VCaP (cell line): ENCODE data around the gene COA4.

Source experiments
- H3K27ac ChIP-seq: fragments of 450-650 bp; 2 replicates; pipeline ENCODE4 v1.5.1; 2017
- TF ChIP-seq, protein P1 (sequence below): fragments of 450-650 bp; conservative IDR thresholded peaks from 2 replicates; pipeline ENCODE4 v1.5.1; 2017; ENCODE audit warnings: mild to moderate bottlenecking, moderate library complexity

COA4 gene

DNA sequence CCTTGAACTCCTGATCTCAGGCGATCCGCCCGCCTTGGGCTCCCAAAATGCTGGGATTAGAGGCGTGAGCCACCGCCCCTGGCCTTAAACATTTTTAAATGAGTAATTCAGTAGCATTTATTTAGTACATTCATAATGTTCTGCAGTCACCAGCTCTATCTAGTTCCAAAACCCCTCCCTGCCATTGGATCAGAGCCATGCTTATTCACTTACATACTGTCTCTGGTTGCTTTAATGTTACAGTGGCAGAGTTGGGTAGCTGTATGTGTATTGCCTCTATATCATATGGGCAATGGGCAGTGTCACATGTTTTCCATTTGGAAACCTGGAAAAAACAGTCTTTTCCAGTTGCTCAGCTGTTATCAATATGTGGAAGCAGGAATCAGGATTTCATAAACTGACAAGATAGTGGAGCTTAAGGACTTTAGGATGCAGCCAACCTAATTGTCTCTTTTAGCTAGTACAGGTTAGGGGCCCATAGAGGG, 10.5 kb downstream of the COA4 start:
- TF ChIP-seq, protein P1, sequence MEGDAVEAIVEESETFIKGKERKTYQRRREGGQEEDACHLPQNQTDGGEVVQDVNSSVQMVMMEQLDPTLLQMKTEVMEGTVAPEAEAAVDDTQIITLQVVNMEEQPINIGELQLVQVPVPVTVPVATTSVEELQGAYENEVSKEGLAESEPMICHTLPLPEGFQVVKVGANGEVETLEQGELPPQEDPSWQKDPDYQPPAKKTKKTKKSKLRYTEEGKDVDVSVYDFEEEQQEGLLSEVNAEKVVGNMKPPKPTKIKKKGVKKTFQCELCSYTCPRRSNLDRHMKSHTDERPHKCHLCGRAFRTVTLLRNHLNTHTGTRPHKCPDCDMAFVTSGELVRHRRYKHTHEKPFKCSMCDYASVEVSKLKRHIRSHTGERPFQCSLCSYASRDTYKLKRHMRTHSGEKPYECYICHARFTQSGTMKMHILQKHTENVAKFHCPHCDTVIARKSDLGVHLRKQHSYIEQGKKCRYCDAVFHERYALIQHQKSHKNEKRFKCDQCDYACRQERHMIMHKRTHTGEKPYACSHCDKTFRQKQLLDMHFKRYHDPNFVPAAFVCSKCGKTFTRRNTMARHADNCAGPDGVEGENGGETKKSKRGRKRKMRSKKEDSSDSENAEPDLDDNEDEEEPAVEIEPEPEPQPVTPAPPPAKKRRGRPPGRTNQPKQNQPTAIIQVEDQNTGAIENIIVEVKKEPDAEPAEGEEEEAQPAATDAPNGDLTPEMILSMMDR: no peak
- no peak overlapping the region for H3K27ac ChIP-seq

DNA sequence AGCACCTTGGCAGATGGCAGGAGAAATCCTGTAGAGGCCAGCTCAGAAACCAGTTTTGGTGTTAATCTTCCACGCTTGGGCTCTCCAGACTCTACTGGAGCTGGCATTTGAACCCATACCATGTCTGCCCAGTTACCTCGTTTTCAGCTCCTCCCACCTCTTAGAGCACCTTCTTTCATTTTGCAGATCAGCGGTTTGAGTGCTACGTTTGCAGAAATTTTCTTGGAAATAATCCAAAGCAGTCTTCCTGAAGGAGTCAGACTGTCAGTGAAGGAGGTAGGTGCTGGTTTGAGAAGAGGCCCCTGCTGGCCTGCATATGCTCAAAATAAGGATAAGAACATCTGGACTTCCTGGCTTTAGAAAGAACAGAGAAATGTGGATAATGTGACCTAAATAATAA, 13.7 kb downstream of the COA4 start:
- TF ChIP-seq, protein P1: no peak
- H3K27ac ChIP-seq: no peak overlapping the region

DNA sequence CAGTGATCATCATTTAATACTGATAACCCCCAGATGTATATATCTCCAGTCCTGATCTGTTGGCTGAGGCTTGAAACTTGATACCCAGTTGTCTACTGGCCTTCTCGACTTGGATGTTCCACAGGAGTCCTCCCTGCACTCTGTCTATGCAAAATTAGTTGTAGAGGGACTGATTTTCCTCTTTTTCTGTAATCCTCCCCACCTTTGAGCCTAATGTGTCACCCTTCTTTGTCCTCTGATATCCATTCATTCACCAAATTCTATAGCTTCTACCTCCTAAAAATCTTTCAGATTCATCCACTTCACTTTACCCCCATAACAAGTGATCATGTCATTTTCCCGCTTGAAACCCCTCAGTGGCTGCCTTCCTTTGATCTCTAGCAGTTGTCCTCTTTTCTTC, 16.4 kb downstream of the COA4 start:
- TF ChIP-seq, protein P1: no peak
- H3K27ac ChIP-seq: no peak overlapping the region

DNA sequence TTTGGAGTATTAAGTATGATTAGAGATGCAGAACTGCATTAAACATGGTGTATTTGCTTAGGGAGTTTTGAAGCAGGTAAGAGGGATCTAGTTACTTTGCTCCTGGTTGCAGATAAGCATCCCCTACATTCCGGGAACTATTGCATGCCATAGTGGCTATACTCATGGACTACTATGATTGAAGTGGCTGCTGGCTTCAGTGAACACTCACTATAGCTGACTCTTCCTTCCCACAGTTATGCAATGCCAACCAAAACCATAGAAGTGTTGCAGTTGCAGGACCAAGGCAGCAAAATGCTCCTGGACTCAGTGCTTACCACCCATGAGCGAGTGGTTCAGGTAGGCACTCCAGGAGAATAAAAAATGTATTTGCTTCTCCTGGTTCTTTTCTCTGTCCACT, 17.0 kb downstream of the COA4 start:
- no peak overlapping the region for H3K27ac ChIP-seq
- TF ChIP-seq, protein P1: no peak

DNA sequence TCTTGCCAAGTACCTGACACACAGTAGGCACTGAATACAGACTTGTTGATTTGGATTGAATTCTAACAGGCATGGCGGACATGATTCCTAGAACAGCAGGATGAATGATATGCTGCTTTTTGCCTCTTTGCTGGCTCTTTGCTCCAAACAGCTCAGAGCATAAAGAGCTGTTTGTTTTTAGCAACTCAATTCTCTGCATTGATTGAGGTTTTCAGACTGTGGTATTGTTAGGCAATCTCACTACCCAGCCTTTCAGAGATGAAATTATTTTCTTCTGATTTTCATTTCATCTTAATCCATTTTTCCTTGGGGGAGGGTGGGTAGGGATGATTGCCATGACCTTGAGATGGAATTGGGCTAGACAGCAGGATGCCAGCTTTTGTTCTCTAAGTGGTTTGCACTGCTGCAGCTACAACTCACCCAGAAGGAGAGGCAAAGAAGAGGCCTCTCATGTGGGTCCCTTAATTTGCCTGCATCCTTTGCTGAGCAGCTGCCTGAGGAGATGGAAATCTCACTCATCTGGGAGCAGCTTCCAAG, 20.5 kb downstream of the COA4 start:
- H3K27ac ChIP-seq: no peak overlapping the region
- TF ChIP-seq, protein P1: no peak

DNA sequence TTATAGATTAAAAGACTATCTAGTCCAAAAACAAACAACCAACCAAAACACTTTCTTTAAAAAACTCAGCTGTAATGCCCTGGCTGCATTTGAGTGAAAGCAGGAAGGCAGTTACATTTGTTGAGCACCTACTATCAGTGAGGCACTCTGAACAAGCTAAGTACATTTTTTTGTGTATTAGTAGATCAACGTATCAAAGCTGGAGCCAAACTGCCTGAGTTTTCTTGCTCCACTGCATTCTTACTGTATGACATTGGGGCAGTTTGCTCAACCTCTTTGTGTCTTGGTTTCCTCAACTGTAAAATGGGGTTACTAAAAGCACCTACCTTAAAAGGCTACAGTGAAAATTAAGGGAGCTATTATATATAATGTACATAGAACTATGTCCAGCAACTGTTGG, 22.0 kb downstream of the COA4 start:
- TF ChIP-seq, protein P1: no peak

DNA sequence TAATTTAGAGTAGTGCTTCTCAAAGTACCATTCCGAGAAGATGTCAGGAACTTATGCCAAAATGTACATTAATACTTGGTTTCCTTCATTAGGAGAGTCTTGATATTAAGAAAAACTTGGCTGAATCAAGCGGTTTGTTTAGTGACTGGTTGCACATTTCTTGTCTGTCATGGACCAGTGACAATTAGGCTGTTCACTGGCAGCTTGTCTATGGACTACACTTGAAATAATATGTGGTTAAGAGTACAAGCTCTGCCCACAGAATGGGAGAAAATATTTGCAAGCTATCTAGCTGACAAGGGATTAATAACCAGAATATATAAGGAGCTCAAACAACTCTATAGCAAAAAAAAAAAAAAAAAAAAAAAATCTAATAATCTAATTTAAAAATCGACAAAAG, 24.6 kb downstream of the COA4 start:
- TF ChIP-seq, protein P1: no peak
- no peak overlapping the region for H3K27ac ChIP-seq

More for the DNA sequence above, 22.0 kb downstream of the COA4 start:
- no peak overlapping the region for H3K27ac ChIP-seq
